Activated CD8-positive, alpha-beta memory T cell treated with anti-CD3 and anti-CD28 coated beads for 36 hours (primary cell): ENCODE measurements around the gene TEX101. TPM values are rescaled to one million over a fixed set of nuclear protein-coding genes. Genes with fewer than 3 reads are reported as not detected.
"Not testable (repeated sequence)": the region's sequence is repeated elsewhere in the genome, so short reads cannot be mapped to it uniquely, and the experiment has no call there.

Source experiments
- CTCF ChIA-PET: fragments of 350-600 bp; sonication (Branson Sonifier 250); formaldehyde crosslinking; loops from one replicate; lab custom pipeline; 2021; ENCODE audit warnings: antibody characterized with exemption; lab: Charles Lee
- POLR2A ChIA-PET: fragments of 350-600 bp; sonication (Branson Sonifier 250); formaldehyde crosslinking; loops from one replicate; lab custom pipeline; 2021; ENCODE audit warnings: antibody characterized with exemption; lab: Charles Lee
- total RNA-seq, 2 experiments: library from RNA; stranded (reverse); gene quantifications; one replicate each; pipeline ENCODE4 v1.2.3, GENCODE V29; 2021

Gene TEX101, protein sequence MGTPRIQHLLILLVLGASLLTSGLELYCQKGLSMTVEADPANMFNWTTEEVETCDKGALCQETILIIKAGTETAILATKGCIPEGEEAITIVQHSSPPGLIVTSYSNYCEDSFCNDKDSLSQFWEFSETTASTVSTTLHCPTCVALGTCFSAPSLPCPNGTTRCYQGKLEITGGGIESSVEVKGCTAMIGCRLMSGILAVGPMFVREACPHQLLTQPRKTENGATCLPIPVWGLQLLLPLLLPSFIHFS
- total RNA-seq, result not detected

- ChIA-PET CTCF (no interaction called here), POLR2A (no interaction called here)
Measured at GRCh38 chr19:43414554-43414953, at the start of gene TEX101. TSS of gene TEX101 (plus strand) at chr19:43414890. CDS start at chr19:43415920, 1,030 bp downstream.

GRCh38 chr19:43365677-43366076 lies 49.0 kb upstream of the TEX101 start:
- CTCF ChIA-PET, POLR2A ChIA-PET: not testable (repeated sequence)

DNA sequence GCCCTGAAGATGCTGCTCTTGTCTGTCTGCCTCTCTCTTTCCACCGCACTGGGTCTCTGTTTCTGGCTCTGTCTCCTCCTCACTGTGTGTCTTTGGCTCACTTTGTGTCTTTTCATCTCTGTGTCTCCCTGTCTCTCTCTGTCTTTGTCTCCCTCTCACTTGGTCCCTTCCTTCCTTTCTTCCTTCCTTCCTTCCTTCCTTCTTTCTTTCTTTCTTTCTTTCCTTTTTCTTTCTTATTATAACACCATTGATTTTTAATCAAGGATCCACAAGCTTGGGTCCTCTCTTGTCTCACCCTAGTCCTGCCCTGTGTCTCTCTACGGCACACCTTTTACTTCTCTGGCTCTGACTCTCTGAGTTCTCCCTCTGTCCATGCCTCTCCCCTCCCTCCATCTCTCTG lies 46.9 kb upstream of the TEX101 start:
- POLR2A ChIA-PET, result no interaction called here
- CTCF ChIA-PET, result no interaction called here

DNA sequence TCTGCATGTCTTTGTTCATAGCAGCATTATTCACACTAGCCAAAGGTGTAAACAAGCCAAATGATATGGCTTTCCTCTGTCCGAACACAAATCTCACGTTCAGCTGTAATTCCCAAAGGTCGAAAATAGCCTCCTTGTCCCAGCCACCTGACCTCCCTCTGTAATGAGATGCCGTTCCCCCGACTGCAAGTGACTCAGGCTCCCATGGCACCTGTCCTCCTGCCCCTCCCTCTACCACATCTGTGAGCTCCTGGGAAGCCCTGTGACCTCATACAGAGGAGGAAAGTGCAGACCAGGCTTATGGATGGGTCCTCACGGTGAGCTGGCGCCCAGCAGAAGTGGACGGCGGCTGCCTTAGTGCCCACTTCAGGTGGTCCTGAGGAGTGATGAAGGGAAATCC lies 45.8 kb upstream of the TEX101 start:
- CTCF ChIA-PET, POLR2A ChIA-PET: not testable (repeated sequence)

DNA sequence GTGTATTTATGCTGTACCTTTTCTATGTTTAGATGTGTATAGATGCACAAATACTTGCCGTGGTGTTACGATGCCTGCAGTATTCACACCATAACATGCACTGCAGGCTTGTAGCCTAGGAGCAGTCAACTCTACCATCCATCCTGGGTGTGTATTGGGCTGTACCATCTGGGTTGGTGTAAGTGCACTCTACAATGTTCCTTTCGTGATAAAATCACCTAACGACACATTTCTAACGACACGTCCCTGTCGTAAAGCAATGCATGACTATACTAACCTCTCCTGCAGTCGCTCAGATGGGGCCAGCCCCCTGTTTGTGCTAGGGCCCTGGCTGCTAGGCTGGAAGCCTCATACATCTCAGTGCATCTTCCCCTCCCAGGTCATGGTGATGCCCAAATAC lies 42.8 kb upstream of the TEX101 start:
- POLR2A ChIA-PET, result no interaction called here
- CTCF ChIA-PET, result no interaction called here

DNA sequence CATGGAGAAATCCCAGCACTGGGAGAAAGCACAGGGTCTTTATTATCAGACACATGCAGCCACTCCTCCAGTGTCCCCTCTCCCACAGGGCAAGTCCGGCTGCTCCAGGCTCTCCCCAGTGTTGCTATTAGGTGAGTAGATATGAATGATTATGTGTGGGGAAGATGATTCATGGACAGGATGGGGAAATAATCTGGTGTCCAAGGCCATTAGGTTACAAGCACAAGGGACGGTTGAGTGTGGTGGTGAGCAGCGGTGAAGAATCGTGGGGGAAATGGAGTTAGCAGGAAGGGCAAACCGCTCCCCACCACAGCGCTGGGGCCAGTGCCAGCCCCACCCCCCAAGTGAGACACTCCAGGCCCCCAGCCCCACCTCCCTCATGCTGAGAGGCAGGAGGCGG lies 42.2 kb upstream of the TEX101 start:
- POLR2A ChIA-PET, result no interaction called here
- CTCF ChIA-PET, result no interaction called here

DNA sequence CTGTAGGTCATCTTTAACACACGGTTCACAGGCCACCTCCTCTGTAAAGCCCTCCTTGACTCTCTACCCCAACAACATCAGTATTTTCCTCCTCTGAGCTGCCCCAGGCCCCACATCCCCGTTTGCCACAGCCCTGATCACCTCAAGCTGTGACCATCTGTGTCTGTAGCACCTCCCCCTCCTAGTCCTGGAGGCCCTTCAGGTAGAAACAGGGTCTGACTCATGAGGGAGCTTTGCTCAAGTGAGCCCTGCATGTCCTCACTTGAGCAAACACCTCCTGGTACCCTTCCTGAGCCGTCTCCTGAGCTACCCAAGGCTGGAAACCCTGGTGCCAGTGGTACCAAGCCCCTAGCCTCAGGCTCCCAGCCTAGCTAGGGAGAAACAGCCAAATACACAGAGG lies 37.1 kb upstream of the TEX101 start:
- POLR2A ChIA-PET, CTCF ChIA-PET: not testable (repeated sequence)

GRCh38 chr19:43380008-43380407 lies 34.7 kb upstream of the TEX101 start:
- ChIA-PET POLR2A (no interaction called here), CTCF (no interaction called here)

DNA sequence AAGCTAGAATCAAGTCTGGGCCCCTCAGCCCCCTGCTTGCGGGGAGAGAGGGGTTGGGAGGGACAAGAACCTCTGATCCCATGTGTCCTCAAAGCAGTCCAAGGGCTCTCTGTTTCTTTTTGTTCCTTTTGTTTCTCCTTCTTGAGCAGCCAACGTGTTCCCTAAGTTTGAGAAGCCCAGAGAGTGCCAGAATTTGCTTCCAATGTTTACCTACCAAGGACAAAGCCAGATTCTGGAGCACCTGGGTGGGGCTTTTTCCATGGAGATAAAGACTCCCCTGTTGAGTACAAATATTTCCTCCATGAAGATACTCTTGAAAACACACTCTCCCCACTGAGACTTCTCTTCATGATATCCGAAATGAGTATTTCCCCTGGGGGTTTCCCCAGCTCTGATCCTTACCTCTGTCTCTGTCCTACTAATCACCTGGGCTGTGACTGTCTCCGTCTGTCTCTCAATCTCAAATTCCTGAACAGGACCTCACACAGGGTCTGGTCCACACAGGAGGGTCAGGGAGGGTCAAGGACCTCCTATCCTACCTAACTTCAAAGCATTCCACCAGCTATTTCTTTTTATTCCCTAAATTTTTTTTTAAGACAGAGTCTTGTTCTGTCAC lies 33.8 kb upstream of the TEX101 start:
- CTCF ChIA-PET, result no interaction called here

GRCh38 chr19:43382586-43383216 lies 32.0 kb upstream of the TEX101 start:
- POLR2A ChIA-PET, result not testable (repeated sequence)
- CTCF ChIA-PET, result interaction anchor here (0.6 kb wide), 1 partner anchor 86 kb away, joined by 3 read pairs; no protein-coding TSS in a partner anchor

More for the DNA sequence above, 33.8 kb upstream of the TEX101 start:
- POLR2A ChIA-PET, result no interaction called here

DNA sequence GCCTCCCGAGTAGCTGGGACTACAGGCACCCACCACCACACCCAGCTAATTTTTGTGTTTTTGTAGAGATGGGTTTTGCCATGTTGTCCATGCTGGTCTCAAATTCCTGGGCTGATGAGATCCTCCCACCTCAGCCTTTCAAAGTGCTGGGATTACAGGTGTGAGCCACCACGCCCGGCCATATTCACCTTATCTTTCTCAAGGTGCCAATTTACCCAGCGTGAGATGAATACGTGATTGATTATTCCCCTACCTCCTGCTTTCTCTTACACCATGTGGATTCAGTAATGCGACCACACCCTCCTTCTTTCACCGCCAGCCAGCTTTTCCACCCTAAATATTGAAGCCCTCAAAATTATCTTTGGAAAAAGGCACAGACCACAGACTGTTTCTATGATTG lies 31.4 kb upstream of the TEX101 start:
- CTCF ChIA-PET, POLR2A ChIA-PET: not testable (repeated sequence)

GRCh38 chr19:43383759-43384158 lies 30.9 kb upstream of the TEX101 start:
- CTCF ChIA-PET, POLR2A ChIA-PET: not testable (repeated sequence)

DNA sequence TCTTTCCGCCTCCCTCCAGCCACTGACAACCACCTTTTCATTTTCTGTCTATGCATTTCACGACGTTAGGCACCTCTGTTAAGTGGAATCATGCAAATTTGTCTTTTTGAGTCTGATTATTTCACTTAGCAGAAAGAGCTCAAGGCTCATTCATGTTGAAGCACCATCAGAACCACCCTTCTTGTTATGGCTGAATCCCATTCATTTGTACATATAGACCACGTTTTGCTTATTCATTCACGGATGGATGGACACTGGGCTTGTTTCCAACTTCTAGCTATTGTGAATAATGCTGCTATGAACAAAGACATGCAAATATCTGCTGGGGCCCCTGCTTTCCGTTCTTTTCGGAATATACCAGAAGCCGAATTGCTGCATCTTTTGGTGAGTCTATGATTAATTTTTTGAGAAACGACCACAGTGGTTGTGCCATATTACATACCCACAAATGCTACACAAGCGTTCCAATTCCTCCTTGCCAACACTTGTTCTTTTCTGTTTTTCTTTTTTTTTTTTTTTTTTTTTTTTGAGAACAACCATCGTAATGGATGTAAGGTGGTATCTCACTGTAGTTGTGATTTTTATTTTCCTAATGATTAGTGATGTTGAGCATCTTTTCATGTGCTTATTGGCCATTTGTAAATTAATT lies 23.7 kb upstream of the TEX101 start:
- CTCF ChIA-PET, POLR2A ChIA-PET: not testable (repeated sequence)

GRCh38 chr19:43391552-43391935 lies 23.1 kb upstream of the TEX101 start:
- CTCF ChIA-PET, POLR2A ChIA-PET: not testable (repeated sequence)

GRCh38 chr19:43393501-43393900 lies 21.2 kb upstream of the TEX101 start:
- POLR2A ChIA-PET, result interaction anchor here (0.7 kb wide), 1 partner anchor 938 kb away, joined by 3 read pairs; no protein-coding TSS in a partner anchor
- CTCF ChIA-PET, result not testable (repeated sequence)

GRCh38 chr19:43395561-43395960 lies 19.1 kb upstream of the TEX101 start:
- ChIA-PET POLR2A (no interaction called here), CTCF (no interaction called here)

- POLR2A ChIA-PET, result no interaction called here
- CTCF ChIA-PET, result no interaction called here
Measured at GRCh38 chr19:43406297-43406696, 8.4 kb upstream of the TEX101 start.

- ChIA-PET POLR2A (no interaction called here), CTCF (no interaction called here)
Measured at GRCh38 chr19:43407416-43408005, 7.2 kb upstream of the TEX101 start.

- POLR2A ChIA-PET, result no interaction called here
Measured at GRCh38 chr19:43408043-43408442, 6.6 kb upstream of the TEX101 start.

GRCh38 chr19:43409415-43409814 lies 5.3 kb upstream of the TEX101 start:
- POLR2A ChIA-PET, result no interaction called here
- CTCF ChIA-PET, result no interaction called here

More at GRCh38 chr19:43408043-43408442, 6.6 kb upstream of the TEX101 start:
- CTCF ChIA-PET, result no interaction called here
